IMR-90 (cell line): ENCODE measurements around the gene PPIL6. TPM values are rescaled to one million over a fixed set of nuclear protein-coding genes. Genes with fewer than 3 reads are reported as not detected.
A peak's percentile ranks its signal among the peaks of the same experiment; 100 is the strongest.

Experiments
- ATAC-seq: fragments of 200-7000 bp; cut with Tn5 transposase; 2 replicates; pipeline ENCODE4 v1.9.1; 2020; ENCODE audit warnings: low read depth, mild to moderate bottlenecking, moderate library complexity
- BruUV-seq: library from RNA; stranded (reverse); fragments of 400-500 nt; replicated peaks from 2 replicates; lab custom pipeline; 2021; lab: Mats Ljungman, UMichigan
- CTCF ChIA-PET: fragments of 300-600 bp; formaldehyde crosslinking; extraction: SDS; loops from one replicate; lab custom pipeline; 2021; ENCODE audit warnings: antibody characterized with exemption; lab: Yijun Ruan, JAX
- POLR2A ChIA-PET: fragments of 300-600 bp; sonication (Branson Sonifier 250); formaldehyde crosslinking; loops from one replicate; lab custom pipeline; 2022; ENCODE audit warnings: antibody characterized with exemption; ENCODE audit not compliant: unreplicated experiment; lab: Charles Lee
- DNase-seq: peaks from one replicate; pipeline ENCODE4 v3.0.0; 2013
- H2AFZ ChIP-seq: replicated peaks from 2 replicates; pipeline ENCODE3; 2013; ENCODE audit warnings: low read length, mild to moderate bottlenecking; ENCODE audit not compliant: poor library complexity
- H2AK5ac ChIP-seq: 2 replicates; pipeline ENCODE4 v1.6.1; 2013; ENCODE audit warnings: low read depth, low read length, inconsistent platforms
- H2AK9ac ChIP-seq: replicated peaks from 2 replicates; pipeline ENCODE3; 2013; ENCODE audit warnings: mild to moderate bottlenecking, low read depth, low read length, moderate library complexity; ENCODE audit not compliant: poor library complexity
- H2BK120ac ChIP-seq: 2 replicates; pipeline ENCODE4 v1.6.1; 2013; ENCODE audit warnings: low read depth, low read length, inconsistent platforms
- H2BK15ac ChIP-seq: 3 replicates; pipeline ENCODE4 v1.6.1; 2013; ENCODE audit warnings: low read depth, low read length, inconsistent platforms
- H2BK20ac ChIP-seq: 2 replicates; pipeline ENCODE4 v1.6.1; 2013; ENCODE audit warnings: low read depth, mild to moderate bottlenecking, inconsistent platforms, low read length, moderate library complexity
- H2BK5ac ChIP-seq: 2 replicates; pipeline ENCODE4 v1.6.1; 2013; ENCODE audit warnings: mild to moderate bottlenecking, low read depth, low read length, inconsistent platforms; ENCODE audit not compliant: poor library complexity, severe bottlenecking
- H3K14ac ChIP-seq: replicated peaks from 2 replicates; pipeline ENCODE4 v1.6.1; 2013; ENCODE audit warnings: low read depth, low read length, inconsistent platforms
- H3K18ac ChIP-seq: 2 replicates; pipeline ENCODE4 v1.6.1; 2013; ENCODE audit warnings: low read depth, low read length, control low read depth
- H3K23ac ChIP-seq: 2 replicates; pipeline ENCODE4 v1.6.1; 2013; ENCODE audit warnings: low read depth, low read length, inconsistent platforms
- H3K27ac ChIP-seq: 2 replicates; pipeline ENCODE4 v1.5.1; 2013; ENCODE audit warnings: mild to moderate bottlenecking, control low read depth, low read length; ENCODE audit not compliant: insufficient read depth
- H3K27me3 ChIP-seq: 2 replicates; pipeline ENCODE4 v1.6.1; 2013; ENCODE audit warnings: low read length; ENCODE audit not compliant: control insufficient read depth, insufficient read depth
- H3K36me3 ChIP-seq: 2 replicates; pipeline ENCODE4 v1.6.1; 2013; ENCODE audit warnings: low read length, mixed read lengths; ENCODE audit not compliant: control insufficient read depth, insufficient read depth
- H3K4ac ChIP-seq: 2 replicates; pipeline ENCODE4 v1.6.1; 2013; ENCODE audit warnings: low read depth, low read length, inconsistent platforms
- H3K4me1 ChIP-seq: 2 replicates; pipeline ENCODE4 v1.6.1; 2013; ENCODE audit warnings: low read length, mixed read lengths; ENCODE audit not compliant: control insufficient read depth, insufficient read depth
- H3K4me2 ChIP-seq: 2 replicates; pipeline ENCODE4 v1.6.1; 2013; ENCODE audit warnings: low read depth, mild to moderate bottlenecking, control low read depth, low read length, moderate library complexity
- H3K4me3 ChIP-seq: 2 replicates; pipeline ENCODE4 v1.5.1; 2013; ENCODE audit warnings: low read depth, mild to moderate bottlenecking, control low read depth, low read length, moderate library complexity; ENCODE audit not compliant: insufficient read depth
- H3K56ac ChIP-seq: 2 replicates; pipeline ENCODE4 v1.6.1; 2013; ENCODE audit warnings: low read length, inconsistent platforms; ENCODE audit not compliant: insufficient read depth; ENCODE audit errors: extremely low read depth
- H3K79me1 ChIP-seq, 2 experiments: 2 replicates each; pipeline ENCODE4 v1.6.1; 2013; ENCODE audit warnings: low read length in 2 of 2, inconsistent platforms in 1 of 2, low read depth in 1 of 2
- H3K9ac ChIP-seq: 2 replicates; pipeline ENCODE4 v1.6.1; 2013; ENCODE audit warnings: low read depth, low read length, control low read depth
- H3K9me1 ChIP-seq: 2 replicates; pipeline ENCODE4 v1.6.1; 2013; ENCODE audit warnings: low read length, inconsistent platforms; ENCODE audit not compliant: insufficient read depth
- H3K9me3 ChIP-seq: 2 replicates; pipeline ENCODE4 v1.6.1; 2013; ENCODE audit warnings: low read length; ENCODE audit not compliant: control insufficient read depth, insufficient read depth
- H4K20me1 ChIP-seq: 2 replicates; pipeline ENCODE4 v1.6.1; 2013; ENCODE audit warnings: low read length, inconsistent platforms; ENCODE audit not compliant: insufficient read depth
- H4K5ac ChIP-seq: 2 replicates; pipeline ENCODE4 v1.6.1; 2013; ENCODE audit warnings: mild to moderate bottlenecking, low read depth, low read length, control low read depth
- H4K8ac ChIP-seq, 2 experiments: 2 replicates each; pipeline ENCODE4 v1.6.1; 2013; ENCODE audit warnings: low read depth in 2 of 2, low read length in 2 of 2, control low read depth in 1 of 2, inconsistent platforms in 1 of 2
- H4K91ac ChIP-seq: 2 replicates; pipeline ENCODE4 v1.6.1; 2013; ENCODE audit warnings: low read depth, low read length, inconsistent platforms; ENCODE audit not compliant: insufficient read depth
- CEBPB ChIP-seq: IDR thresholded peaks from 2 replicates; pipeline ENCODE4 v1.6.1; 2012; ENCODE audit warnings: low read depth, low read length, improper control_type of control experiment
- CHD1 ChIP-seq: IDR thresholded peaks from 2 replicates; pipeline ENCODE4 v1.6.1; 2012; ENCODE audit warnings: low read depth, low read length, improper control_type of control experiment
- FOS ChIP-seq: fragments of 150-350 bp; IDR thresholded peaks from 2 replicates; pipeline ENCODE4 v1.6.1; 2016; ENCODE audit warnings: low read depth, low read length
- MAFK ChIP-seq: IDR thresholded peaks from 2 replicates; pipeline ENCODE4 v1.6.1; 2012; ENCODE audit warnings: low read depth, low read length, improper control_type of control experiment
- POLR2A ChIP-seq: IDR thresholded peaks from 2 replicates; pipeline ENCODE4 v1.6.1; 2012; ENCODE audit warnings: mild to moderate bottlenecking, low read depth, low read length
- RFX5 ChIP-seq: IDR thresholded peaks from 2 replicates; pipeline ENCODE4 v1.8.0; 2012; ENCODE audit warnings: low read depth, mild to moderate bottlenecking, low read length, moderate library complexity
- SMC3 ChIP-seq: fragments of 150-350 bp; IDR thresholded peaks from 2 replicates; pipeline ENCODE4 v1.6.1; 2016; ENCODE audit warnings: low read depth, mild to moderate bottlenecking, antibody characterized with exemption, low read length, moderate library complexity
- dilution Hi-C: fragments of 300-500 bp; cut with HindIII; formaldehyde crosslinking; loops from one replicate; pipeline ENCODE4 v1.14.3; 2018; ENCODE audit warnings: low sequenced_read_pairs; ENCODE audit not compliant: unreplicated experiment
- in situ Hi-C: fragments of 300-500 bp; cut with MboI; formaldehyde crosslinking; loops from 3 replicates; pipeline ENCODE4 v1.14.3; 2019; ENCODE audit warnings: low sequenced_read_pairs, inconsistent platforms, mixed read lengths
- intact Hi-C: fragments of 100-400 bp; cut with micrococcal nuclease; formaldehyde crosslinking; loops from 2 replicates; pipeline ENCODE4 v1.10.0; 2022
- polyA plus RNA-seq, 3 experiments: library from polyadenylated mRNA; depleted of rRNA; stranded (reverse); fragments of >200 nt; gene quantifications; 2 replicates each; pipeline ENCODE4 v1.2.3, GENCODE V29; 2012; ENCODE audit warnings: low replicate concordance in 1 of 3
- total RNA-seq: library from RNA; depleted of rRNA; stranded (reverse); fragments of >200 nt; gene quantifications from 2 replicates; pipeline ENCODE4 v1.2.3, GENCODE V29; 2012
- TF ChIP-seq, protein P1 (sequence below): fragments of 150-350 bp; IDR thresholded peaks from 2 replicates; pipeline ENCODE4 v1.6.1; 2017; ENCODE audit warnings: mild to moderate bottlenecking, antibody characterized with exemption, low read length, low read depth

The PPIL6 gene
- total and polyA plus RNA-seq, 2 of the 4 experiments (the other 2 are of a cell fraction), result 0.15 to 0.18 TPM

DNA sequence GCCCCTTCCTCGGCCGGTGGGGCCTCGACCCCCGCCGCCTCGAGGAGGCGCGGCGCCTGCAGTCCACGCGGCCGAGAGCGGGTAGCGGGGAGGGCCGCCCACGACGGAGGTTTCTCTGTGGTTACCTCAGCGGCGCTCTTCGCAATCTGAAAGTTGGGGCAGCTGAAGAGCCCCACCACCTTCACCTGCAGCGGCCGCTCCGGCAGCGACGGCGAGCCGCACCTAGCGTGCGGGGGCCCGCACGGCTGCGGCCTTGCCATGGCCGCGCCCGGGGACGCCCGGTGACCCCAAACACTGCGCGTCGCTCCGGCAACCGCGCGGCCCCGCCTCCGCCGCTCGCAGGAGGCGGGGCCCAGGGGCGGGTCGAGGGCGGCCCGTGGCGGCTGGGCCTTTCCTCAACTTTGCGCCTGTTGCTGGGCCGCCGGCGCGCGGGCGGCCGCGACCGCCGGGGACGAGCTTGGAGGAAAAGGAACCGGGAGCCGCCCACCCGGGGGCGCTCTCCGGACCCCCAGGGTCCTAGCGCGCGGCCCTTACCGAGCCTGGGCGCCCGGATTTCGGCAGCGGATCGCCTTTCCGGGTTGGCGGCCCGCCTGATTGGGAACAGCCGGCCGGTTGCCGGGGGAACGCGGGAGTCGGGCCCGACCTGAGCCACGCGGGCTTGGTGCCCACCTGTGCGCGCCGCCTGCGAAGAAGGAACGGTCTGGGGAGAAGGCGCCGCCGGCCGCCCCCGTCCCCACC lies at the start of gene PPIL6, which contains the start of gene SMPD2 (continued):
- TF ChIP-seq CEBPB (no peak), SMC3 (no peak)
- TF ChIP-seq, protein P1, sequence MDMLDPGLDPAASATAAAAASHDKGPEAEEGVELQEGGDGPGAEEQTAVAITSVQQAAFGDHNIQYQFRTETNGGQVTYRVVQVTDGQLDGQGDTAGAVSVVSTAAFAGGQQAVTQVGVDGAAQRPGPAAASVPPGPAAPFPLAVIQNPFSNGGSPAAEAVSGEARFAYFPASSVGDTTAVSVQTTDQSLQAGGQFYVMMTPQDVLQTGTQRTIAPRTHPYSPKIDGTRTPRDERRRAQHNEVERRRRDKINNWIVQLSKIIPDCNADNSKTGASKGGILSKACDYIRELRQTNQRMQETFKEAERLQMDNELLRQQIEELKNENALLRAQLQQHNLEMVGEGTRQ, result 0 out of 2 replicates have a peak, but pooled peaks have one; percentile 3

- Histone ChIP-seq H2BK120ac (no peak overlapping the region), H3K4ac (no peak overlapping the region), H3K27me3 (peaks cover under 1% of the 10 kb centered on the region), H3K9ac (no peak overlapping the region), H3K56ac (no peak overlapping the region), H3K4me2 (no peak overlapping the region), H2AK9ac (no peak overlapping the region), H3K23ac (no peak overlapping the region), H3K79me1 (no peaks in the 10 kb centered on the region), H3K9me1 (no peaks in the 10 kb centered on the region), H2BK20ac (no peak overlapping the region), H4K5ac (no peak overlapping the region), H3K9me3 (no peaks in the 10 kb centered on the region), H3K18ac (no peak overlapping the region), H3K27ac (no peak overlapping the region), H2BK15ac (no peak overlapping the region), H2AK5ac (no peak overlapping the region), H3K36me3 (no peaks in the 10 kb centered on the region), H2BK5ac (no peak overlapping the region), H2AFZ (no peak overlapping the region), H3K4me1 (no peaks in the 10 kb centered on the region), H3K4me3 (no peak overlapping the region), H3K14ac (no peak overlapping the region), H4K8ac (no peak overlapping the region), H4K20me1 (no peaks in the 10 kb centered on the region), H4K91ac (no peak overlapping the region)
- in situ Hi-C loops (no loop called here), intact Hi-C loops (no loop called here), dilution Hi-C loops (no loop called here)
- TF ChIP-seq FOS (no peak), RFX5 (no peak), MAFK (no peak), POLR2A (no peak), CHD1 (no peak)
- TF ChIP-seq, protein P1, result no peak
- BruUV-seq, result no TSS peak
- ATAC-seq (no peak), DNase-seq (no peak)
- ChIA-PET POLR2A (no interaction called here), CTCF (interaction anchor here (0.6 kb wide), 1 partner anchor 34 kb away, joined by 4 read pairs; no protein-coding TSS in a partner anchor)
Observed at GRCh38 chr6:109488001-109488400, 47.6 kb upstream of the PPIL6 start.
